Esophagus squamous epithelium (tissue), 4 donors: Measurements from ENCODE around the gene RAB20.

Experiments used
- POLR2A ChIP-seq, 4 donors: fragments of 450-650 bp; IDR thresholded peaks; one replicate each; pipeline ENCODE4 v1.6.1; 2017; ENCODE audit warnings: antibody characterized with exemption in 4 of 4, mild to moderate bottlenecking in 4 of 4, moderate library complexity in 3 of 4
- TF ChIP-seq, protein P1 (sequence below), 6 experiments: fragments of 450-650 bp in 4 of 6; fragments of 200-600 bp in 2 of 6; sonication (generic) in 2 of 6; IDR thresholded peaks; one replicate each; pipeline ENCODE4 v1.5.1; 2016 to 2019; ENCODE audit warnings: antibody characterized with exemption in 6 of 6, mild to moderate bottlenecking in 4 of 6, moderate library complexity in 4 of 6

DNA sequence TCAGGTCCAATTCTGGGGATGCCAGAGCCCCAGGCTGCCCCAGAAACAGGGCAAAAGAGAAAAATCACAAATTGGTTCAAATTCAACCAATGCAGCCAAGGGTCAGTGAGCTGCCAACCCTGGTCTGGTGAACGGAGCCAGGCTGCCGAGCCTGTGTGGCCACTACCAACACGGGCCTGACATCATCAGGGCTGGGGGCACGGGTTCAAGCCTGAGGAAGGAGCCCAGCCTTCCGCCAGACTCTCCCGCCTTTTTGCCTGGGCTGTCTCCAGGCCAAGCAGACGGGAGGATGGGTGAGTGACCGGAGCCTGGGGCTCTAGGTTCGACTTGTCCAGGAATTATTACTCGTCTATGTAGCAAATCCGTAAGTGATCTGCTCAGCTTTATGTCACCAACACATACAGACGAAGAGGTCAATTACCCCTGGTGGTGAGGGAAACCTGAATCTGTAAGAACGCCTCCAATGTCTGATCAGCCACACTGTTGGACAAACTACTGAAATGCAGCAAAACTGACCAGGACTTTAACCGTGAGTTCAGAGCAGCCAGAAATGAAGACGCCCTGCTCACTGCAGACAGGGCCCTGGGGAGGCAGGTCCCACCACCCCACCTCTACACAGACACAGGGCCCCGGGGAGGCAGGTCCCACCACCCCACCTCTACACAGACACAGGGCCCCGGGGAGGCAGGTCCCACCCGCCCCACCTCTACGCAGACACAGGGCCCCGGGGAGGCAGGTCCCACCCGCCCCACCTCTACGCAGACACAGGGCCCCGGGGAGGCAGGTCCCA is 31.8 kb downstream of the RAB20 start:
- TF ChIP-seq POLR2A (IDR thresholded peaks at IDR 0.05): no peak
- TF ChIP-seq, protein P1, sequence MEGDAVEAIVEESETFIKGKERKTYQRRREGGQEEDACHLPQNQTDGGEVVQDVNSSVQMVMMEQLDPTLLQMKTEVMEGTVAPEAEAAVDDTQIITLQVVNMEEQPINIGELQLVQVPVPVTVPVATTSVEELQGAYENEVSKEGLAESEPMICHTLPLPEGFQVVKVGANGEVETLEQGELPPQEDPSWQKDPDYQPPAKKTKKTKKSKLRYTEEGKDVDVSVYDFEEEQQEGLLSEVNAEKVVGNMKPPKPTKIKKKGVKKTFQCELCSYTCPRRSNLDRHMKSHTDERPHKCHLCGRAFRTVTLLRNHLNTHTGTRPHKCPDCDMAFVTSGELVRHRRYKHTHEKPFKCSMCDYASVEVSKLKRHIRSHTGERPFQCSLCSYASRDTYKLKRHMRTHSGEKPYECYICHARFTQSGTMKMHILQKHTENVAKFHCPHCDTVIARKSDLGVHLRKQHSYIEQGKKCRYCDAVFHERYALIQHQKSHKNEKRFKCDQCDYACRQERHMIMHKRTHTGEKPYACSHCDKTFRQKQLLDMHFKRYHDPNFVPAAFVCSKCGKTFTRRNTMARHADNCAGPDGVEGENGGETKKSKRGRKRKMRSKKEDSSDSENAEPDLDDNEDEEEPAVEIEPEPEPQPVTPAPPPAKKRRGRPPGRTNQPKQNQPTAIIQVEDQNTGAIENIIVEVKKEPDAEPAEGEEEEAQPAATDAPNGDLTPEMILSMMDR (IDR thresholded peaks at IDR 0.05): no peak
